ENCODE results near the gene EVC.

EVC gene

GRCh38 chr4:5756271-5756670 lies 45.3 kb downstream of the EVC start:
- H2AFZ ChIP-seq (ENCODE audit: low read length): no peak overlapping the region
- no peak for DNase-seq
- H4K20me1 ChIP-seq (ENCODE audit: insufficient read depth, low read length): no peaks in the 10 kb centered on the region
- no peaks in the 10 kb centered on the region for H3K4me1 ChIP-seq (ENCODE audit: low read length)
- no peak overlapping the region for H3K4me3 ChIP-seq (ENCODE audit: low read length)
- no peaks in the 10 kb centered on the region for H3K79me2 ChIP-seq (ENCODE audit: low read length)
- no peaks in the 10 kb centered on the region for H3F3A ChIP-seq (ENCODE audit: insufficient read depth, low read length)
- H3K9me3 ChIP-seq (replicated peaks; ENCODE audit: insufficient read depth, low read length): no peaks in the 10 kb centered on the region
- no peaks in the 10 kb centered on the region for H3K27me3 ChIP-seq (replicated peaks; ENCODE audit: insufficient read depth, low read length)
- H3K9ac ChIP-seq (ENCODE audit: low read length): no peak overlapping the region
- H3K36me3 ChIP-seq (replicated peaks; ENCODE audit: insufficient read depth, low read length): no peaks in the 10 kb centered on the region
- H3K27ac ChIP-seq (ENCODE audit: low read length): no peak overlapping the region
- H3K4me2 ChIP-seq (ENCODE audit: low read depth, low read length): no peak overlapping the region
- no peak for TF ChIP-seq EZH2 (optimal IDR thresholded peaks at IDR 0.05; ENCODE audit: low read depth, low read length)
- no peak for TF ChIP-seq EZH2phosphoT487 (IDR thresholded peaks at IDR 0.05; ENCODE audit: low read length)
- no peak for TF ChIP-seq CTCF (IDR thresholded peaks at IDR 0.05; ENCODE audit: low read length)
- no peaks in the 10 kb centered on the region for H3K9me2 ChIP-seq (replicated peaks; ENCODE audit: insufficient read depth, low read length)

GRCh38 chr4:5757091-5757490 lies 46.1 kb downstream of the EVC start:
- H3F3A ChIP-seq (ENCODE audit: insufficient read depth, low read length): no peaks in the 10 kb centered on the region
- no peak overlapping the region for H3K4me3 ChIP-seq (ENCODE audit: low read length)
- TF ChIP-seq EZH2 (optimal IDR thresholded peaks at IDR 0.05; ENCODE audit: low read depth, low read length): no peak
- TF ChIP-seq CTCF (IDR thresholded peaks at IDR 0.05; ENCODE audit: low read length): no peak
- no peak for TF ChIP-seq EZH2phosphoT487 (IDR thresholded peaks at IDR 0.05; ENCODE audit: low read length)
- H3K4me2 ChIP-seq (ENCODE audit: low read depth, low read length): no peak overlapping the region
- H3K9me3 ChIP-seq (replicated peaks; ENCODE audit: insufficient read depth, low read length): no peaks in the 10 kb centered on the region
- no peaks in the 10 kb centered on the region for H3K36me3 ChIP-seq (replicated peaks; ENCODE audit: insufficient read depth, low read length)
- no peak overlapping the region for H3K9ac ChIP-seq (ENCODE audit: low read length)
- no peaks in the 10 kb centered on the region for H3K79me2 ChIP-seq (ENCODE audit: low read length)
- no peak overlapping the region for H2AFZ ChIP-seq (ENCODE audit: low read length)
- no peaks in the 10 kb centered on the region for H3K4me1 ChIP-seq (ENCODE audit: low read length)
- no peaks in the 10 kb centered on the region for H3K27me3 ChIP-seq (replicated peaks; ENCODE audit: insufficient read depth, low read length)
- no peaks in the 10 kb centered on the region for H4K20me1 ChIP-seq (ENCODE audit: insufficient read depth, low read length)
- no peak overlapping the region for H3K27ac ChIP-seq (ENCODE audit: low read length)
- no peak for DNase-seq
- no peaks in the 10 kb centered on the region for H3K9me2 ChIP-seq (replicated peaks; ENCODE audit: insufficient read depth, low read length)

GRCh38 chr4:5757536-5757935 lies 46.5 kb downstream of the EVC start:
- Histone ChIP-seq H3K9me2 (replicated peaks; ENCODE audit: insufficient read depth, low read length) (no peaks in the 10 kb centered on the region), H3K9ac (ENCODE audit: low read length) (no peak overlapping the region), H3K4me2 (ENCODE audit: low read depth, low read length) (no peak overlapping the region), H3K79me2 (ENCODE audit: low read length) (no peaks in the 10 kb centered on the region), H3K27ac (ENCODE audit: low read length) (no peak overlapping the region), H3K4me3 (ENCODE audit: low read length) (no peak overlapping the region), H2AFZ (ENCODE audit: low read length) (no peak overlapping the region), H3K36me3 (replicated peaks; ENCODE audit: insufficient read depth, low read length) (no peaks in the 10 kb centered on the region), H3K9me3 (replicated peaks; ENCODE audit: insufficient read depth, low read length) (no peaks in the 10 kb centered on the region), H3K27me3 (replicated peaks; ENCODE audit: insufficient read depth, low read length) (no peaks in the 10 kb centered on the region), H3F3A (ENCODE audit: insufficient read depth, low read length) (no peaks in the 10 kb centered on the region), H3K4me1 (ENCODE audit: low read length) (no peaks in the 10 kb centered on the region), H4K20me1 (ENCODE audit: insufficient read depth, low read length) (no peaks in the 10 kb centered on the region)
- DNase-seq: no peak
- no peak for TF ChIP-seq CTCF (IDR thresholded peaks at IDR 0.05; ENCODE audit: low read length)
- TF ChIP-seq EZH2phosphoT487 (IDR thresholded peaks at IDR 0.05; ENCODE audit: low read length): no peak
- no peak for TF ChIP-seq EZH2 (optimal IDR thresholded peaks at IDR 0.05; ENCODE audit: low read depth, low read length)

Data from MM.1S (cell line).